Stimulated activated CD8-positive, alpha-beta memory T cell treated with anti-CD3 and anti-CD28 coated beads, Interleukin-4, amount 100 ng/mL, for 48 hours (primary cell): ENCODE data around the gene RAD9A.

Experiments
- DNase-seq: peaks from one replicate; pipeline ENCODE4 v3.0.0-alpha.2; 2020

Gene RAD9A

DNA sequence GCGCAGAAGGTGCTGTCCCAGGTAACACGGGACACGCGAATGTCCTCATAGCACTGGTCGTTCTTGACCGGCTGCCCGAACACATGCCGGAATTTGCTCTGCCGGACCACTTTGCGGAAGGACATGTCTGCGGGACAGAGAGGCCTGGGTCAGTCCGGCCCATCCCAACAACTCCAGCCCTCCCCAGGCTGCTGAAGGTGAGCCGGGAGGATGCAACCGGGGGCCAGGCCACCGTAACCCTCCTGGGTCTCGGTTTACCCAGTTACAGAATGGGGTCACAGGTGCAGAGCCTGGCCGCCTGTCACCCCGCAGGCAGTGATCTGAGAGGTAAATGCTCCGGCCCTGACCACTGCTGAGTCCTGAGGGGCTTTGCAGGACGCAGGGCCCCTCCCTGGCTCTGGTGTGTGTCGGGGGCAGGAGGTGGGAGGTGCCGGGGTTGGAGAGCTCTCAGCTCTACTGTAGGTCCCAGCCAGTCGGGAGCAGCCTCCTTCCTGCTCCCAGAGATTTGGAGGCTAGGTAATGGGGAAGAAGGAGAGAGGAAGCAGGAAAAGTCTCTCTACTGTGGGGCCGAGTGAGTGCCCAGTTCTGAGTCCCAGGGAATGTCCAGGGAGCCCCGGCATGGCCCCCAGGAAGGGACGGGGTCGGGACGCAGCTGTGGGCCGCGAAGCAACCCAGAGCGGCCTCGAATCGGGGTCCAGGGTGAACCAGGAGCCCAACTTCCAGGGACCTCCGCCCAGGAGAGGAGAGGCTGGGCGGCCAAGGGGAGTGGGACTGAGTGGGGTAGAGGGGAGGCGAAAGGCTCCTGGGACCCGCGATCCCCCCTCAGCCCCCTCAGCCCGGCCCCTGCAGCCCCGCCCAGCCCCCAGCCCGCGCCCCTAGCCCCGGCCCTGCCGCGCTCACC, 51.0 kb downstream of the RAD9A start:
- no peak for DNase-seq

DNA sequence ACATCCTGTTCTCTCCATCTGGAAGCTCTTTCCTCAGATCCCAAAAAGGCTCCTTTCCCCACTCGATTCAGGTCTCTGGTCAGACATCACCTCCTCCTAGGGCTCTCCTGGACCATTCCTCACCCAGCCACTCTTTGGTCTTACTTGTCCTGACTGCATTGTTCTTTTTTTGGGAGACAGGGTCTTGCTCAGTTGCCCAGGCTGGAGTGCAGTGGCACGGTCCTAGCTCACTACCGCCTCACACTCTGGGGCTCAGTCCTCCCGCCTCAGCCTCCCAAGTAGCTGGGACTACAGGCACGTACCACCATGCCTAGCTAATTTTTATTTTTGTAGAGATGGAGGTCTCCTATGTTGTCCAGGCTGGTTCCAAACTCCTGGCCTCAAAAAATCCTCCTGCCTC, 53.7 kb downstream of the RAD9A start:
- no peak for DNase-seq
